ENCODE data around the gene MYO1G.

- TF ChIP-seq CTCF (IDR thresholded peaks at IDR 0.05) (no peak), POLR2A (IDR thresholded peaks at IDR 0.05) (no peak)
Observed at GRCh38 chr7:44966731-44967538, 11.9 kb downstream of the MYO1G start.

All from esophagus squamous epithelium (tissue), 4 donors.